HFF-Myc (cell line): ENCODE results near the gene MDFI.

ENCODE experiments used
- DNase-seq: peaks from one replicate; pipeline ENCODE4 v3.0.0-alpha.2; 2011; ENCODE audit warnings: low read depth; ENCODE audit errors: extremely low read depth
- H3K4me3 ChIP-seq: replicated peaks from 2 replicates; pipeline ENCODE4 v1.5.1; 2011; ENCODE audit warnings: low read depth, mild to moderate bottlenecking, control low read depth, low read length
- CTCF ChIP-seq: IDR thresholded peaks from 2 replicates; pipeline ENCODE4 v1.5.1; 2012; ENCODE audit warnings: mild to moderate bottlenecking, low read depth, low read length, control low read depth; ENCODE audit errors: missing control alignments

Gene MDFI

GRCh38 chr6:41700463-41701347, 62.4 kb downstream of the MDFI start:
- no peak for DNase-seq
- H3K4me3 ChIP-seq = no peak overlapping the region
- TF ChIP-seq CTCF = no peak

GRCh38 chr6:41702089-41702745, 63.9 kb downstream of the MDFI start:
- TF ChIP-seq CTCF = no peak
- DNase-seq = no peak
- no peak overlapping the region for H3K4me3 ChIP-seq

- TF ChIP-seq CTCF = no peak
- H3K4me3 ChIP-seq = no peak overlapping the region
- no peak for DNase-seq
These were observed 64.7 kb downstream of the MDFI start for GRCh38 chr6:41702771-41703494.
